Epithelial cell of proximal tubule (primary cell): ENCODE data around the gene APOL1. TPM values are rescaled to one million over a fixed set of nuclear protein-coding genes. Genes with fewer than 3 reads are reported as not detected.

Experiments
- DNase-seq: peaks from one replicate; pipeline ENCODE4 v3.0.0-alpha.2; 2011; ENCODE audit warnings: low read depth
- H3K4me3 ChIP-seq: 2 replicates; pipeline ENCODE4 v1.5.1; 2011; ENCODE audit warnings: low read depth, mild to moderate bottlenecking, low read length
- CTCF ChIP-seq: conservative IDR thresholded peaks from 2 replicates; pipeline ENCODE4 v1.5.1; 2012; ENCODE audit warnings: low read depth, mild to moderate bottlenecking, low read length
- total RNA-seq: library from RNA; depleted of rRNA; stranded (reverse); fragments of >200 nt; gene quantifications from 2 replicates; pipeline ENCODE4 v1.2.3, GENCODE V29; 2015

APOL1 gene
- total RNA-seq, 1 donor from 2014 or later = 5.7 TPM

GRCh38 chr22:36237462-36238372 is 15.2 kb upstream of the APOL1 start:
- no peak for TF ChIP-seq CTCF
- DNase-seq = no peak
- peak overlapping the region; percentile 81 for H3K4me3 ChIP-seq

GRCh38 chr22:36238373-36239149 is 14.4 kb upstream of the APOL1 start:
- TF ChIP-seq CTCF = no peak
- peak overlapping the region; percentile 81 for H3K4me3 ChIP-seq
- no peak for DNase-seq

- TF ChIP-seq CTCF = no peak
- peak overlapping the region; percentile 81 for H3K4me3 ChIP-seq
- DNase-seq = no peak
Measured at GRCh38 chr22:36239150-36239400, 13.9 kb upstream of the APOL1 start.

- peak; percentile 69 for DNase-seq
- H3K4me3 ChIP-seq = peak within 1 kb of the TSS; percentile 81
- peak; percentile 67 for TF ChIP-seq CTCF
Measured at GRCh38 chr22:36239401-36240171, 13.3 kb upstream of the APOL1 start, which contains the start of gene APOL2. APOL2 (minus strand) TSS chr22:36239527; CDS start chr22:36233162, 6,365 bp downstream.

GRCh38 chr22:36243986-36244385 is 8.9 kb upstream of the APOL1 start:
- TF ChIP-seq CTCF = no peak
- DNase-seq = no peak
- H3K4me3 ChIP-seq = no peak overlapping the region

GRCh38 chr22:36244522-36245391 is 8.2 kb upstream of the APOL1 start:
- H3K4me3 ChIP-seq = no peak overlapping the region
- no peak for DNase-seq
- no peak for TF ChIP-seq CTCF
